HG03558 (cell line): ENCODE data around the gene SRSF9.

Experiments used
- ATAC-seq: cut with Tn5 transposase; IDR thresholded peaks from one replicate; pipeline ENCODE4 v1.9.1; 2021; ENCODE audit warnings: moderate number of reproducible peaks; ENCODE audit not compliant: unreplicated experiment; ENCODE audit errors: extremely low read depth

Gene SRSF9

DNA sequence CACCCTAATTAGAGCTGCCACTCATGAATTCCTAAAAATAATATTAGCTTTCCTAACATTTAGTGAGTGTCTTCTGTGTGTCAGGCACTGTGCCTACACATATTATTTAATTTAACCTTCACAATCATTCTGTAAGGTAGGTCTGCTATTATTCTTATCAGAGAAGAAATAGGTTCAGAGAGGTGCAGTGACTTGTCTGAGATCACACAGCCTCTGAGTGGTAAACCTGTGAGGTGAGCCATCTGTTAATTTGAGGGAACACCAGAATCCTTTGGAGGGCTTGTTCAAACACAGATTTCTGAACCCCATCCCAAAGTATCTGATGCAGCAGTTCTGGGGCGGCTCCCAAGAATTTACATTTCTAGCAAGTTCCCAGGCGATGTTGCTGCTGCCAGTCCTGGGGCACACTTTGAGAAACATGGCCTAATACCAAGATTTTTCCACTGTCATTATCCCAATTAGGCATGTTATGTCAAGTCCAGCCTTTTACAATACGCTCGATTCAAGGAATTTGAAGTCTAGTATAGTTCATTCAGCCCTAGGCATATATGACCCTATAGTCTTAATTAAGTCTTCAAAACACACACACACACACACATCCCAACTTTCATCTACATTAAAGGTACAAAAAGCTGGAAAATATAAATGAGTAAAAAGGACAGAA lies 51.5 kb downstream of the SRSF9 start:
- ATAC-seq, result no peak

GRCh38 chr12:120416490-120417216 lies 52.9 kb downstream of the SRSF9 start:
- no peak for ATAC-seq

GRCh38 chr12:120413901-120414695 lies 55.5 kb downstream of the SRSF9 start:
- ATAC-seq, result no peak

DNA sequence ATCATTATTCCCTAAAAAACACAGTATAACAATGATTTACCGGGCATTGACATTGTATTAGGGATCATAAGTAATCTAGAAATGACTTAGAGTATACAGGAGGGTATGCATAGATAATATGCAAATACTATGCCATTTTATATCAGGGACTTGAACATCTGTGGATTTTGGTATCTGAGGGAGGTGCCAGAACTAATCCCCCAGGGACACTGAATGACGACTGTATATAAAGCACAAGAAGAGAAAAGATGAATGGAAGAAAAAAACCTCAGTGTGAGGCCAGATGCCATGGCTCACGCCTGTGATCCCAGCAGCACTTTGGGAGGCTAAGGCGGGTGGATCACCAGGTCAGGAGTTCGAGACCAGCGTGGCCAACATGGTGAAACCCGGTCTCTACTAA lies 57.1 kb downstream of the SRSF9 start:
- no peak for ATAC-seq
